Glomerular endothelial cell (primary cell): ENCODE measurements around the gene EDAR. TPM values are rescaled to one million over a fixed set of nuclear protein-coding genes. Genes with fewer than 3 reads are reported as not detected.

Experiments used
- DNase-seq: peaks from one replicate; pipeline ENCODE4 v3.0.0-alpha.2; 2011; ENCODE audit warnings: low read depth, low spot score; ENCODE audit errors: extremely low read depth
- total RNA-seq: library from RNA; depleted of rRNA; stranded (reverse); fragments of >200 nt; gene quantifications from 2 replicates; pipeline ENCODE4 v1.2.3, GENCODE V29; 2015

The EDAR gene
- total RNA-seq, 1 donor from 2014 or later: not detected

- DNase-seq: no peak
Observed at GRCh38 chr2:108942231-108942825, 46.7 kb downstream of the EDAR start.

GRCh38 chr2:108941767-108942166 is 47.3 kb downstream of the EDAR start:
- DNase-seq: no peak

- no peak for DNase-seq
Observed at GRCh38 chr2:108941161-108941665, 47.8 kb downstream of the EDAR start.

GRCh38 chr2:108940156-108940555 is 48.9 kb downstream of the EDAR start:
- DNase-seq: no peak

- DNase-seq: no peak
Observed at GRCh38 chr2:108938077-108938710, 50.8 kb downstream of the EDAR start.

GRCh38 chr2:108937367-108938017 is 51.5 kb downstream of the EDAR start:
- no peak for DNase-seq

- DNase-seq: no peak
Observed at GRCh38 chr2:108936866-108937265, 52.2 kb downstream of the EDAR start.

- DNase-seq: no peak
Observed at GRCh38 chr2:108936076-108936864, 52.8 kb downstream of the EDAR start.

- DNase-seq: no peak
Observed at GRCh38 chr2:108935271-108935741, 53.7 kb downstream of the EDAR start.

- DNase-seq: no peak
Observed at GRCh38 chr2:108934583-108935245, 54.3 kb downstream of the EDAR start.

- no peak for DNase-seq
Observed at GRCh38 chr2:108934151-108934550, 54.9 kb downstream of the EDAR start.

- DNase-seq: no peak
Observed at GRCh38 chr2:108933691-108934117, 55.3 kb downstream of the EDAR start.

- no peak for DNase-seq
Observed at GRCh38 chr2:108932736-108933332, 56.2 kb downstream of the EDAR start.

GRCh38 chr2:108931372-108931771 is 57.6 kb downstream of the EDAR start:
- no peak for DNase-seq

- DNase-seq: no peak
Observed at GRCh38 chr2:108929807-108930425, 59.1 kb downstream of the EDAR start.

GRCh38 chr2:108928660-108929377 is 60.2 kb downstream of the EDAR start:
- DNase-seq: no peak

- DNase-seq: peak; percentile 2
Observed at GRCh38 chr2:108927936-108928659, 60.9 kb downstream of the EDAR start.

GRCh38 chr2:108927405-108927804 is 61.6 kb downstream of the EDAR start:
- DNase-seq: no peak
